Measurements from ENCODE around the gene CCDC92B.
"Not testable (repeated sequence)": the region's sequence is repeated elsewhere in the genome, so short reads cannot be mapped to it uniquely, and the experiment has no call there.

CCDC92B gene

DNA sequence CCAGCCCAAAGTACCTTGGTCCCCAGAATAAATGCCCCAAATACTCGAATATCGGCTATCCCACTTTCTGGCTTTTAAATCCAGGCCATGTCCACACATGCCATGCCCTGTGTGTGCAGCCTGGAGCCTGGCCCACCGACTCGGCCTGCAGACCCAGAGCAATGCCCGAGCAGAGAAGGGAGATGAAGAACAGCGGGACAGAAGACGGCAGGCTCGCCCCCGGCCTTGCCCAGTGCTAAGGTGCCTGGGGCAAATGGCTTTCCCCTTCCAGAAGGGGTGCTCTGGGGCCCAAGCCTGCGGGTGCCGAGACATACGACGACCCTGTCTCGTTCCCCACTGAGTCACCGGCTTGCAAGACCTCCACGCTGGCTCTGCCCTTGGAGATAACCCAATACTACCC, 45.8 kb downstream of the CCDC92B start:
- no peak for DNase-seq (ENCODE audit: low spot score)

DNA sequence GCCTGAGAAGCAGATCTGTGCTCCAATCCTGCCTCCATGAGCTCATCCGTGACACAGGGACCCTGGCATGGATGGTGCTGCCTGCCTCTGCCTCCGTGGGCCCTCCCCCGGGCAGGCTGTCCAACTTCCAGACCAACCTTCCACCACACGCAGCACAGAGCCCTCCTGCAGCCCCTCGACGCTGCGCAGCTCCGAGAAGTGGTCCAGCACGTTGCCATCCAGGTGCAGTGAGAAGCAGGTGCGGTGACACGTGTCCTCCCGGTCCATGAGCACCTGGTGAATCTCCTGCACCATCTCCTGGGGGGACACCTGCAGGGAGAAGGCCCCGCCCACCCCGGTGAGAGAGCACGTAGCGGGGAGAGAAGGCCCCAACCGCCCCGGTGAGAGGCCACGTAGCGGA, 46.3 kb downstream of the CCDC92B start:
- no peak for DNase-seq (ENCODE audit: low spot score)

DNA sequence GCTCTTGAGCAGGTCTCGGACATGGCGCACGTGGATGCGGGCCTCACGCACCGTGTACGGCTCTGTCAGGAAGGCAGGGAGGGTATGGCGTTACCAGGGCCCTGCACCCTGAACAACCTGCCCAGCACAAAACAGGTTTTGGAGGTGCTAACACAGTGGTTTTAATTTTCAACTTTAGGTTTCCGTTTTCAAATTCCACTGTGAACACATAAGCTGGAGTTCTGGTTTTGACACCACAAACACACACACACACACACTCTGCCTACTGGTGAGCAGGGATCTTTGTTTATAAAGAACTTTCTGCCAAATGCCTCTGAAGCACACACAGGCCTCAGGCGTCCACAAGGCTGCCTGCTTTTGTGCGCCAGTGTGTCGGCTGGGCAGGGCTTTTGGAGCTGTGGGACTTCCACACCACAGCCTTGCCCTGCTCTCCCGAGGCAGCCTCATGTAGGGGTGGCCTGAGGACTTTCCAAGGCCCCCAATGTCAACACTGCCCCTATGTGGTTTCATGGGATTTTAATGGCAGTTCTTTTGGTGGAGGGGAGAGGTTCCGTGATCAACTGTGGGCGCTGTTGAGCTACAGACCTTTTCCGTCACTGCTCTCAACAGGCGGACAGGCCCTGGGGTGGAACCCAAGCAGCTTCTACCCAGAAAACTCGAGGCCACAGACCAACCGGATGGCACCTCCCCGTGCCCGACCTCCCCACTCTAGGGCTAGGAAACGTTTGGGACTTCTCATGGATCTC, 47.3 kb downstream of the CCDC92B start:
- no peak for DNase-seq (ENCODE audit: low spot score)

DNA sequence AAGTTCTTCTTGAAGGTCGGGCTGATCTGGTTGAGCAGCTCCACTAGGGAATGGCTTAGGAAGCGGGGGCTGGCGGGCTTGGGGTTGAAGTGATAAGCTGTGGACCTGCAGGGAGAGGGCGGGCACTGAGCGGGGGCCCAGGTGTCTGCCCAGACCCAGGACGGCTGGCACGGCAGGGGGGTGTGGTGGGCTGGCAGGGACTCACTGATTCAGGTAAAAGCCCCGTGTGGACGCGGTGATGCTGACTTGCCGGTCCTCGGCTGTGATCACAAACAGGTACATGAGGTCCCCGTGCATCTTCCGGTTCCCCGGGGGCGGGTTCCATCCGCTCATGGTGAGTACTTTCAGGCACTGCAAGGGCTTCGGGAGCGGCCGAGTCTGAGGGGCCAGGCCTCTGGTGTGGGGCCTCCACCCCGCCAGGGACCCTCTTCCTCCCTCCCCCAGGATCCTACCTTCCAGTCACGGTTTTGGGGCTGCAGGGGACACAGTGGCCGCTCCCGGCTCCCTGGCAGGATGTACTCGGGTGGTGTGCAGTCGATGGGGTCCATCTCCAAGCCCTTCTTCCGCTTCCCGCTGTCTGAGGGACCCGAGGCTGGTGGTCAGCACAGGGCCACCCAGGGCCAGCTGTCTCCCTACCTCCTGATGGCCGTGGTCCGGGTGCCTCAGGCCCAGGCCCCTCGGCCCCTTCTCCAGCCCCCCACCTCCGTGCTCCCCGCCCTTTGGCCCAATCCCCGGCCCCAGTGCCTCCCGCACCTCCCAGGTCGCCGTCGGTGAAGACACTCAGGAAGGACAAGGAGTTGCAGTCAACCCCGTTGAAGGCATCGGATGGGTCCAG, 48.1 kb downstream of the CCDC92B start:
- DNase-seq (ENCODE audit: low spot score), result no peak

DNA sequence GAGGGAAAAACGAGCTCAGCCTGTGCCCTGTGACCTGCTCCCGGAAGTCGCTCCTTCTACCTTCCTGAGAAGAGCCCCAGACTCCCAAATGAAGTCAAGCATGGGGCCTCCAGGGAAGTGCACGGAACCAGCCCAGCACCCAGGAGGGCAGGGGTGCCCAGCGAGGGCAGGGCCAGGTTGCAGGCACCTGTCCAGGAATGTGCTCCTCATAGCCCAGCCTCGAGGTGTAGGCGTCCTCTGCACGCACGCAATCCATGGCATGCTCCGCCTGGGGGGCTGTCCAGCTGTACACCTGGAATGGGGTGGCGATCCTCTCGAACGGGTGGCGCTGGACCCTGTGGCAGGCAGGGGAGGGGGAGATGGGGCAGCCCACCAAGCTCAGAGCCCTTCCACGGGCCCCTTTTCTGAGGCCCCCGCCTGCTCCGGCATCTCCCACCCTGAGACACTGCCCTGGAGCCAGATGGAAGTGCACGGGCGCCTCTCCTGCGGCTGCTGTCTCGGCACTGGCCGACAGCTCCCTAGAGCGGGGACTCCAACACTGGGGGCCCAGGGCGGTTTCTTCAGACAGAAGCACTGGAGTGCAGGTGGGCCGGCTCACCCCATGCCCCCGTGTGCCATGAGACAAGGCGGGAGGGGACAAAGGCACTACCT, 48.8 kb downstream of the CCDC92B start:
- no peak for DNase-seq (ENCODE audit: low spot score)

DNA sequence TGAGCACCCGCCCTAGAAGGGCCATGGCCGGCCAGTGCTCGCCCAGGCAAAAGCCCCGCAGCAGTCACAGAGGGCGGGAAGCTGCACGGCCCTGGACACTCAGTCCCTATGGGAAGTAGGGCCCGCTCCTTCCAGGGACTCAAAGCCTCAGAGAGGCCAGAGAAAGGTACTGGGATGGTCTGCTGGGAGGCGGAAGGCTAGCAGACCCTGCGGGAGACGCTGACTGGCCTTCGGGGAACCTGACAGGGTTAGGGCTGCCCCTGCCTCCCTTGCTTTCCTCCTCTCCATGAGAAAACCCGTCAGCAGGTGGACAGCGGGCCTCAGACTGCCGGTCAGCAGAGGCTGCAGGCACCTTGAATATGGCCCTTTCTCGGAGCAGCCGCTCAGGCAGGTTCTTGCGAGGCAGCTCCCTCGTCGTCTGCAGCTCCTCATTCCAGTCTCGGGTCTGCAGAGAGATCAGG, 49.4 kb downstream of the CCDC92B start:
- no peak for DNase-seq (ENCODE audit: low spot score)

DNA sequence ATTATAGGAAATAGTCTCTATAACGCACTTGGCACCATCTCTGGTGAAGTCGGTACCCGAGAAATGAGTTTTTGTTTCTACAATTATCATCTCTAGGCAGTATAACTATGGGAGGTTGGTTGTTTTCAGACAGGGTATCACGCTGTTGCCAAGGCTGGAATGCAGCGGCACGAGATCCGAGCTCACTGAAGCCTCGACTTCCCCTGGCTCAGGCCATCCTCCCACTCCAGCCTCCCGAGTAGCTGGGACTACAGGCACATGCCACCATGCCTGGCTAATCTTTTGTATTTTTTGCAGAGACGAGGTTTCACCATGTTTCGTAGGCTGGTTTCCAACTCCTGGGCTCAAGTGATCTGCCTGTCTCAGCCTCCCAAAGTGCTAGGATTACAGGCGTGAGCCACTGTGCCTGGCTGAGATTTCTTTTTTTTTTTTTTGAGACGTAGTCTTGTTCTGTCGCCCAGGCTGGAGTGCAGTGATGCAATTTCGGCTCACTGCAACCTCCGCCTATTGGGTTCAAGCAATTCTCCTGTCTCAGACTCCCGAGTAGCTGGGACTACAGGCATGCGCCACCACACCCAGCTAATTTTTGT, 50.1 kb downstream of the CCDC92B start:
- DNase-seq (ENCODE audit: low spot score), result not testable (repeated sequence)

DNA sequence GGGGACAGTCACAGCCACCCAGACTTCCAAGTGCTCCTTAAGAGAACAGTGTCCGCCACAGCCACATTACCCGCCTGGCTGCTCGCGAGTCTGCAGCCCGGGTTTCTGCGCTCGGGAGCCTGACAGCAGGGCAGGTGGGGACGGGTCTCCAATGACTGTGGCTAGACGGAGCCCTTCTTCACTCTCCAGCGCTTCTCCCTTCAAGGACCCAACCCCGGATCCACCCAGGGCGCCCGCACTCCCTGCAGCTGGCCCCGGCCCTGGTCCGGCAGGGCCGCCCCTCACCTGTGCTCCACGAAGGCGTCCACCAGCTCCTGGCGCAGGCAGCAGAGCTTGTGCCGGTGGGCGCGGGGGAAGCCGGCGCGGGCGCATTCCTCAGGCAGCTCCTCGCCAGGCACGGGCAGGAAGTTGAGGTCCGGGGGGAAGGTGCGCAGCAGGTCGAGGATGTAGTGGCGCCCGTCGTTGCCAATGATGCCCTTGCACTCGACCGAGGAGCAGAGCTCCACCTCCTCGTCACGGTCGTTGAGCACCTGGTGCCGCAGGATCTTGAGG, 51.8 kb downstream of the CCDC92B start:
- DNase-seq (ENCODE audit: low spot score), result no peak

DNA sequence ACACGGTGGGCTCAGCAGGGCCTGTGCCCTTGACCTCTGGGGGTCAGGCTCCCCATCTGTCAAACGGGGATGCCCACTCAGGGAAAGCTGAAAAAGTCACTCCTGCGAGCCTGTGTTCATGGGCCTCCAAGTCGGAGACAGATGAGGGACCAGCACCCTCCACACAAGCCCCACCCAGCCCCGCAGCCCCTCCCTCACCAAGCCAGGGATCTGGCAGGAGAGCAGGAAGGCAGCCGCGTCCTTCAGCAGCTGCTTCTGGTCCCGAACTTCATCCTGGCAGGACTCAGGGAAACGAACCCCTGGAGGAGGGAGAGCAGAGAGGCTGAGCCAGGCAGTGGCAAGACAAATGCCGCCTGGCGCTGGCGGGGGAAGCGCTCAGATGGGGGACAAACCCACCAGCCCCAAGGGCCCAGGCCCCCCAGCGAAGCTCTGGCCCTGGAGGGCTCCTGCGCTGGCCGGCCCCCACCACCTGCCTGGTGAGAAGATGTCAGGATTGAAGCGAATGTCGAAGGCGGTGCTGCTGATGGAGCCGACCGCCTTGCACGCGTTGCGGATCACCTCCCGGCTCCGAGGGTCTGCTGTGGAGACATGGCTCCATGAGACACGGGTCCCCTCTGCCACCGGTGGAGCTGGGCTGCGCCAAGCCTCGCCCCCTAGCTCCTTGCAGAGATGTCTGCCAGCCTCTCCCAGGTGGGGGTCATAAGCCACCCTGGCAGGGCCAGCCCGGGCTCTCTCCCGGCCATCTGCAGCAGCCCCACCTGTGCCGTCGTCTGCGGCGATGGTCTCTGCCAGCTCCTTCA, 53.3 kb downstream of the CCDC92B start:
- no peak for DNase-seq (ENCODE audit: low spot score)

DNA sequence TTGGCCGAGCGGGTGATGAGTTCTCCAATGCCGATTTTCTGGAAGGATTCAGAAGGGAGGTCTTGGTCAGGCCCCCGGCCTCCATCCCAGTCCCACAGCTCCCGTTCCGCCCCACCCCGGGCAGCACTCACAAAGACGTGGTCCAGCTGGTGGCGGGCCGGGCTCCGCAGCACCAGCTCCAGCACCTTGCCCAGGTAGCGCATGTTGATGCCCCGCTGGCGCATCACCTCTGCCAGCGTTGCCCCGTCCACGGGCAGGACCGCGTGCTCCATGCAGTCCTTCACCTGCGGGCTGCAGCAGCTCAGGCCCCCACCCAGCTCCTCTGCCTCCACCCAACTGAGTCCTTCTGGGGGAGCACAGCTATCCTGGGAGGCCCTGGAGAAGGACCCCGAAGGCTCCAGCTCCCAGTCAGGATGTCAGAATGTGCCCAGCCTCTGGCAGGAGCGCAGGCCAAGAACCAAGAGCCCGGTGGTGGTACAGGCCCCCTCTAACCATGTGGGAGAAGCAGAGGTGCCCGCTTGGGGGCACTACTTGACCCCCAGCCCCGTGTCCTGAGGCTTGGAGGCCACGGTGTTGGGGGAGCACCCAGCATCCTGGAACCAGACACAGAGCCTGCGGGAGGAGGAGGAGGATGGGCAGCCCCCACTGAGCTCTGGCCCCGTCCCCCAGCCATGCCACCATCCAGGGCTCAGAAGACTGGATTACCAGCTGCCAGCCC, 54.0 kb downstream of the CCDC92B start:
- DNase-seq (ENCODE audit: low spot score), result no peak

DNA sequence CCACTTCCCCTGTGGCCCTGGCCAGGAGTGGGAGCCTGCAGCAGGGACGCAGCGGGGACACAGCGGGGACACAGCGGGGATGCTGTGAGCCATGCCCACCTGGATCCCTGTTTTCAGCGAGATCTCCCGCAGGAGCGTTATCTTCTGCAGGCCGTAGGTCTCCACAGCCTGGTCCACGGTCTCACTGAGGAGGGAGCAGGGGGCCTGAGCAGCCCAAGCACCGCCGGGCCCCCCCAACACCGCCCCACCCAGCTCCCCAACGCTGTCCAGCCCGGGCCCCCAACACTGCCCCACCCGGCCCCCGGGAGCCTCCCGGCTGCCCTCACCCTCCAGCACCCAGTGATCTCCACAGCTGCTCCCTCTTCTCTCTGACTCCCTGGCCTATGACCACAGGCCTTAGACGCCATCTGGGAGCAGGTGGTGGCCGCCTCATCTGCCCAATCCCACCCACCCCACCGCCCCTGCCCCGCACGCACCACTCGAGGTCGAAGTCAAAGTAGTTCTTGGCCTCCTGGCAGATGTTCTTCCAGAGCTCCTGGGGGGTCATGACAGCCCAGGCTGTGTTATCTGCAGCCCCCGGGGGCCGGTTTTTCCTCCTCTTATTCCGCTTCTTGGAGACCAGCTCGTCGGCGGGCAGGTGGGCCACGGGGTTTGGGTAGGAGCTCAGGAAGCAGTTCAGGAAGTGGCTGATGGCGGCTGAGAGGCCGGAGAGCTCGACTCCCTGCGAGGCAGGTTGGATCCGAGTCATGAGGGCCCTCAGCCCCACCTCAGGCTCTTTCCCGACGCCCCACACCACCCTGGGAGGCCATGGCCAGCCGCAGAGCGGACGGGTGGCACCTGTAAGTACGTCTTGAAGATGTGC, 54.8 kb downstream of the CCDC92B start:
- DNase-seq (ENCODE audit: low spot score), result no peak

DNA sequence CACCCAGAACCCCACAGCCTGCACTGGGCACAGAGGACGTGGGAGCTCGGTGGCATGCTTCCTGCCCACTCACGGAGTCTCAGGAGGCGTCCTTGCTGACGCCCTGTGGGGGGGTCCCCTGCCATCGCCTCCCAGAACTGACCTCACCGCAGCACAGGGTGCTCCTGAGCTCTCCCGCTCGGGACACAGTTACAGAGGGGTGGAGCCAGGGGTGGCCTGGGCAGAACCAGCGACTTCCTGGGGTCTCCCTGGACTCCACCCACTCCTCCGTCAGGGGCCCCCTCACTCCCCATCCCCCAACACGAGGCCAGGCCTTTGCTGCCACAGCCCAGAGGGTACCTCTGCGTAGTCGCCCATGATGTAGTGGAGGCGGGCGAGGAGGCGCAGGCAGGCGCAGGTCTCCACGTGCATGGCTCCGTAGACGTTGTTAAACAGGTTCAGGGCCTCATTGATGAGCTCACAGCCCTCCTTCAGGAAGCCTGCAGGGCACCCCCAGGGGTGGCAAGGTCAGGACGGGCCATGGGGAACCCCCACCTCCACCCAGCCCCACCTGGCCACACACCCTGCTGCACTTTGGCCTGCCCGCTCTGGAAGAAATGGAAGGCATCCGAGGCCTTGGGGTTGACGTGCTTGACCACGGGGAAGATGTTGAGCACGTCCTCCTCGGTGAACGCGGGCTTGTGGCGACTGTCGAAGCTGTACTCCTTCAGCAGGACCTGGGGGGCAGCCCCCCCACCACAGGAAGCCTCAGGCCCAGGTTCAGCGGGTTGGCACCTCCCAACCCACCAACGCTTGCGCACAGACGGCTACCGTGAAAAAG, 55.7 kb downstream of the CCDC92B start:
- DNase-seq (ENCODE audit: low spot score), result no peak

DNA sequence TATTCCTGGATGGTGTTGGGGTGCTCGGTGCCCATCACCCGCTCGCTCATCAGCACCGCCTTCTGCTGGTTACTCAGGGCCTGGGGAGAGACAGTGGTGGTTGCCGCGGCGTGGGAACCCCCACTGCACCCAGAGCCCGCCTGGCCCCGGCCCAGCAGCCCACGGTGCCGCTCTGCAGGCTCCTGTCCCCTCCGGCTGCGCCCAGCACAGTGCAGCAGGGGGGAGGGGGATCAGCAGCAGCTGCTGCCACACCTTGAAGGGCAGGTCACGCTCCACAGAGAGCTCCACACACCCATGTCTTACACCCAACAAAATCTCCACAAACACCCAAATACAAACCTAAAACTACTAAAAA, 56.7 kb downstream of the CCDC92B start:
- DNase-seq (ENCODE audit: low spot score), result no peak

DNA sequence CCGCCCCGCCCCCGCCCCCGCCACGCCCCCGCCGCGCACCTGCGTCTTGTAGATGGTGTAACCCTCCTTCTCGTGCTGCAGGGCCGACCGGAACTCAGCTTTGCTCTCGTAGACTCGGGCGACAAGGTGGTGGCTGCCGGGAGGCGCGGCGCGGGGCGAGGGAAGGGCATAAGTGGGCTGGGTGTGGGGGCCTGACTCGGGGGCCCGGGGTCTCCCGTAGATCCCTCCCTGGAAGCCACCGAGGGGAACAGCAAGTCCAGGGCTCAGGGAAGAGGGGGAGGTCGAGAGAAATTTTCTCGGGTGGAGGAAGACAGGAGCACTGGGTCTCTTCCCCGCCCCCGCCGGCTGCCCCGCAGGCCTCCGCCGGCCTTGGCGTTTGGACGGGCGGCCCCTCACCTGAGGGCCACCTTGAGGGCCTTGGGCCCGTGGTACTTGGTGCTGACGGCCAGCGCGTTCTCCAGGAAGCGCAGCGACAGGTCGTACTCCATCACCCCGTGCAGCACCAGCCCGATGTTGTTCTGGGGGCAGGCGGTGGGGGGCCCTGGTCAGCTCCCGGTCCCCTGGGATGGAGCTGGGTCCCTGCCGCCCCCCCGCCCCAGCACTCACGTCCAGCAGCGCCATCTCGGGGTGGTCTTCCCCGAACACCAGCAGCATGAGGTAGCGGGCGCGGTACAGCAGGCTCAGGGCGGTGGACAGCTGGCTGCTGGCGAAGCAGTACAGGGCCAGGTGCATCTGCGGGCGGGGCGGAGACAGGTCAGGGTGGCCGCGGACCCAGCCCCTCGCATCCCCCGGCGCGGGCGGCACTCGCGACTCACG, 57.3 kb downstream of the CCDC92B start:
- DNase-seq (ENCODE audit: low spot score), result no peak

DNA sequence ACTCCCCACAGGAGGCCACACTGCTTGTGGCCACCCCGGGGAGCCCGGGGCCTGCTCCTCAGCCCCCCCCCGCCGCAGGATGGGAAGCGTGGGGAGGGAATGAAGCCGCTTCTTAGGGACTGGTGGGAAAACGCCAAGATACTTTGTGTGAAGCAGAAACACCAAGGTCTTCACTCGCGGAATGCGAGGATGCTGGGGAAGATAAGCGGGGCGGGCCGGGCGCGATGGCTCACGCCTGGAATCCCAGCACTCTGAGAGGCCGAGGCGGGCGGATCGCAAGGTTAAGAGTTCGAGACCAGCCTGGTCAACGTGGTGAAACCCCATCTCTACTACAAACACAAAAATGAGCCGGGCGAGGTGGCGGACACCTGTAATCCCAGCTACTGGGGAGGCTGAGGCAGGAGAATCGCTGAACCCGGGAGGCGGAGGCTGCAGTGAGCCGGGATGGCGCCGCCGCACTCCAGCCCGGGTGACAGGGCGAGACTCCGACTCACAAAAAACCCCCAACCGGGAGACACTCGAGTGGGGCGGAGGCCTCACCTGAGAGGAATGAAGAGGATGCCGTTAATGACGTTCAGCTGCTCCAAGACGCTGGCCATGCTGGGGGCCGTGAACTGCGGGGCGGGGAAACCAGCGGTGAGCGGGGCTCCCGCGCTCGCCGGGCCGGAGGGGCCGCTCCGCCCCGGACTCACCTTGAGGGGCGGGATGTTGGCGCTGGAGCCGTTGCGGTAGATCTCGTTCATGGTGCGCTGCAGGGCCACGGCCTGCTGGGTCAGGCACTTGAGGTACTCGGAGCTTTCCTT, 58.2 kb downstream of the CCDC92B start:
- no peak for DNase-seq (ENCODE audit: low spot score)

DNA sequence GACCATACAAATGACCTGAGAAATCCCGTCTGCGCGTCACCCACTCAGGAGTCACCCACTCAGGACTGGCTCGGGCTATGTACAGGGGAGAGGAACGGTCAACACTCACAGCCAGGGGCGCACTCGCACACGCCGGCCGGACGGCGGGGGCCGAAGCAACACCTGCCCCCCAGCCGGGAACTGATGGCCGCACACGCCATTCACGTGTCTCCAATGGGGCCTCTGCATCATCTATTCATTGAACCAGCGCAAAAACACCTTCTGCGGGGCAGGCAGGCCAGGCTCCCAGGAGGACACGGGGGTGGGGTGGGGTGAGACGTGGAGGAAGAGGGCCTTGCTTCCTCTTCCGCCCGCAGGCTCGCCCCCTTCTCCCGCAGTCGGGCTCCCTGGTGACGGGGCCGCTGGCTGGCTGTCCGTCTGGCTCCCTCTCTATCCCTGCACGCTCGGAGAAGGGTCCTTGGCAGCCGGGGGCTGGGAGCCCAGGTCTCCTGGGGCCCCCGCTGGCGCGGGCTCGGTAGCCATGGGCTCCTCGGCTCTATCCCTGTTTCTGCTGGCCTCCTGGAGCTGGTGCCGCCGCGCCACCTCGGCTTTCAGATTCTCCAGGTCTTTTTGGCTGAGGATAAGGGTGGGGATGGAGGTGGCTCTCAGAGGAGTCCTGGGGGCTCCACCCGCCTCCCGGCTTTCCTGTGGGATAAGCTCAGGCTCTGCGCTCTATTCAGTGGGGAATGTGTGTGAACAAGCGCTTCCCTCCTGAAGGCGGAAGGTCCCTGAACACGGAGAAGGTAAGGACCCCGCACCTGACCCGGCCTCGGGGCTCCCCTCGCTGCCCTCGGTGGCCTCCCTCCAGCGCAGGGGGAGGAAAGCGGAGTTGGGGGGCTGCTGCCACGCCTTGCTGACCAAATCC, 59.0 kb downstream of the CCDC92B start:
- DNase-seq (ENCODE audit: low spot score), result no peak
